Activated naive CD4-positive, alpha-beta T cell treated with anti-CD3 and anti-CD28 coated beads, Interleukin-2, amount 50 U/mL, for 24 hours (primary cell): ENCODE results near the gene TMPRSS6.

ENCODE experiments used
- H3K27ac Mint-ChIP-seq: one replicate; pipeline ENCODE4 v1.8.0; 2021; ENCODE audit warnings: mild to moderate bottlenecking, mixed read lengths
- H3K27me3 Mint-ChIP-seq: one replicate; pipeline ENCODE4 v1.8.0; 2021; ENCODE audit warnings: mixed read lengths
- H3K36me3 Mint-ChIP-seq: one replicate; pipeline ENCODE4 v1.8.0; 2021; ENCODE audit warnings: mixed read lengths
- H3K4me1 Mint-ChIP-seq: one replicate; pipeline ENCODE4 v1.8.0; 2021; ENCODE audit warnings: mixed read lengths
- H3K4me3 Mint-ChIP-seq: one replicate; pipeline ENCODE4 v1.8.0; 2021; ENCODE audit warnings: mild to moderate bottlenecking, mixed read lengths
- H3K9me3 Mint-ChIP-seq: one replicate; pipeline ENCODE4 v1.8.0; 2021; ENCODE audit warnings: mixed read lengths

Gene TMPRSS6

GRCh38 chr22:37060801-37061610 is 48.5 kb downstream of the TMPRSS6 start:
- peaks cover 5% of the 10 kb centered on the region for H3K36me3 Mint-ChIP-seq
- no peak overlapping the region for H3K4me3 Mint-ChIP-seq
- no peak overlapping the region for H3K27ac Mint-ChIP-seq

DNA sequence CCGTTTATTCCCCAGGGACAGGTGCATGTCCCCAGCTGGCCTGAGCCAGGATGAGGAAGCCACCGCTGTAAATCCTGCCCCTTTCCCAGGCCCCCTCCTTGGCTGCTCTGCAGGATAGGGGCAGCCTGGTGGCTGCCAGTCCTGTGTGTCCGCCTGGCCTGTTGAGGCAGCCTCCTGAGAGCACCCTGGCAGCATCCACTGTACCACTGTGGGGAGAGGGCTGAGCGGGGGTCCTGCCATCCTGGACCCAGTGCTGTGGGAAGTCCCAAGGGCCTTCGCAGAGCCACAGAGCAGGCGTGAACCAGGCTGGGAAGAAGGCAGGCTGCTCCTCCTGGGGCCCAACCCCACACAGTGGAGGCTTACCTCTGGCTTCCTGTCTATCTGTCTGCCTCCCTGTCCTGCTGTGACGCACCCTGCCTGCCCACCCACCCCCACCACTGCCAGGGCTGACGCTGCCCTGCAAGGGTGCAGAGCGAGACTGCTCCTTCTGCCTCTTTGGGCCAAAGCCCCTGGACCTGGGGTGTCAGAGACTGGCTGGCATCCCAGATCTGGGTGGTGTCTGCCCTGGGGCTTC is 49.5 kb downstream of the TMPRSS6 start:
- Mint-ChIP-seq H3K9me3 (no peaks in the 10 kb centered on the region), H3K4me1 (peaks cover 8% of the 10 kb centered on the region), H3K36me3 (peaks cover 5% of the 10 kb centered on the region), H3K27me3 (no peaks in the 10 kb centered on the region), H3K27ac (no peak overlapping the region), H3K4me3 (no peak overlapping the region)

More at GRCh38 chr22:37060801-37061610, 48.5 kb downstream of the TMPRSS6 start:
- Mint-ChIP-seq H3K27me3 (no peaks in the 10 kb centered on the region), H3K4me1 (peaks cover 8% of the 10 kb centered on the region), H3K9me3 (no peaks in the 10 kb centered on the region)

DNA sequence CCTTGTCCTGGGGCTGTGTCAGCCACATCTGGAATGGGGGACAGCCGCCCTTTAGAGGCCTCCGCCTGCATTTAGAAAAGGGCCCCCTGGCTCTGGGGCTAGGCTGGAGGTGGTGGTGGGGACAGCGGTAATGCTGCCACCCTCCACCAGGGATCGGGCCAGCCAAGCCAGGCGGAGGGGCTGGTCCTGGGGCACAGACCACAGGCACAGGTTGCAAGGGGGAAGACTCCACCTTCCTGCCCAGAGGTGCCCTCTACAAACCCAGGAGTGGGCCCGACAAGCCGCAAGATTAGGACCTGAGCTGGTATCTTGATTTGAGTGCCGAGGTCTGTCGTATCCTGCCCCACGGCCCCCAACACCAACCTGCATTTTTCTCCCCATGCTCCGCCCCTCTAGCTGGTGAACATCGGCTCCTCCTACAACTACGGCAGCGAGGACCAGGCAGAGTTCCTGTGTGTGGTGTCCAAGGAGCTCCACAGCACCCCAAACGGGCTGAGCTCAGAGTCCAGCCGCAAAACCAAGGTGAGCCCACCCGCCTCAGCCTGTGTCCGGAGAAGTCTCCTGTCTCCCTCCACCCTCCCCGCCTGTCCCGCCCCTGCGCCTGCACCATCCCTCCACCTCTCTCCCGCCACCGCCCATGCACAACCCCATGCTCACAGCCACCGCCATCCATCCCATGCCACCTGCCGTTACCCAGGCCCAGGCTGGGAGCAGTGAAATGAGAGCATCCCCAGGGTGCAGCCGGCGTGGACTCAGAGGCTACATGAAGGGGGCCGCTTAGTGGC is 50.4 kb downstream of the TMPRSS6 start:
- H3K4me3 Mint-ChIP-seq = no peak overlapping the region
- H3K27ac Mint-ChIP-seq = no peak overlapping the region
- peaks cover 5% of the 10 kb centered on the region for H3K36me3 Mint-ChIP-seq
- H3K9me3 Mint-ChIP-seq = no peaks in the 10 kb centered on the region
- peaks cover 4% of the 10 kb centered on the region for H3K4me1 Mint-ChIP-seq
- no peaks in the 10 kb centered on the region for H3K27me3 Mint-ChIP-seq

DNA sequence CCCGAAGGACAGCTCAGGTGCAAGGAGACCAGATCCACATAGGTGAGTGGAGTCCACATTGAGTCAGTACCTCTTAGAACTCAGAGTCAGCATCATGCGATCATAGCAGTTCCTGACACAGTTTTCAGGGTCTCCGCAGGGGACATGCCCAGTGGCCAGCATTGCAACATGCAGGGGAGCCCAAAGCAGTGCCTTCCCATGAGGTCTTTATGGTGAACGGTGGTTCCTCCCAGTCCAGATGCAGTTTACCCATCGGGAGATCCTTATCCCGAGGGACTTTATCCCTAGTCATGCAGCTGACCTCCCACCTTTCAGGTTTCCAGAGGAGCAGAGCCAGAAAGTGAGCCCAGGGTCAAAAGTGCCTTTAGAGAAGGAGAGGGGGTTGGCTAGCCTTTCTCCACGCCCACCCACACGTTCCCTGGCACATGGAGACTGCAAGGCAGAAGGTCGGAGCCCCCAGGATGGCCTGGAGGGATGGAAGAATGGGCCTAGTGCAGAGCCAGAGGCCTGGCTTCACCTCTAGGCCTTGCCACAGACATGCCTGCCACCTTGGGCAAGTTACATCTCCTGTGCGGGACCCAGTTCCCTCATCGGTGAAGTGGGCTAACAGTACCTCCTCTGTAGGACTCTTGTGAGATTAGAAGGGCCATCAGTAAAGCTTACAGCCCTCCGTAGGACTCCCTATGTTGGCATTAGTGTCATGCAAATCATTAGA is 51.6 kb downstream of the TMPRSS6 start:
- no peak overlapping the region for H3K27ac Mint-ChIP-seq
- no peaks in the 10 kb centered on the region for H3K9me3 Mint-ChIP-seq
- H3K36me3 Mint-ChIP-seq = peaks cover 5% of the 10 kb centered on the region
- peaks cover 6% of the 10 kb centered on the region for H3K4me1 Mint-ChIP-seq
- no peaks in the 10 kb centered on the region for H3K27me3 Mint-ChIP-seq
- no peak overlapping the region for H3K4me3 Mint-ChIP-seq

DNA sequence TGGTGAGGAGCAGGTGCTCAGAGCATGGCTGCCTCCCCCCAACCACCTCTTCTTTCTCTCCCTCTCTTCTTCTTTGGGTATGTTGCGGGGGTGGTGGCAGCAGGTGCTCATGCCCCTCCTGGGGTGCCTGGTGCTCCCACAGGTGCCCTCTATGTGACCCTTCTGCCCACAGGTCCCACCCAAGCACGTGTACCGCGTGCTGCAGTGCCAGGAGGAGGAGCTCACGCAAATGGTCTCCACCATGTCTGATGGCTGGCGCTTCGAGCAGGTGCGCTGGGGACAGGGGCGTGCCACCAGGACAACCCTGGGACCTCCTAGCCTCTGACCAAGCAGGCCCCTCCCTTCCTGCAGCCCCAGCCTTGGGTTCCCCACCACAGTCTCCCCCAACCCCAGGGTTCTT is 52.3 kb downstream of the TMPRSS6 start:
- Mint-ChIP-seq H3K9me3 (no peaks in the 10 kb centered on the region), H3K27ac (no peak overlapping the region), H3K4me3 (no peak overlapping the region), H3K36me3 (peaks cover 5% of the 10 kb centered on the region), H3K27me3 (no peaks in the 10 kb centered on the region), H3K4me1 (peaks cover 11% of the 10 kb centered on the region)

DNA sequence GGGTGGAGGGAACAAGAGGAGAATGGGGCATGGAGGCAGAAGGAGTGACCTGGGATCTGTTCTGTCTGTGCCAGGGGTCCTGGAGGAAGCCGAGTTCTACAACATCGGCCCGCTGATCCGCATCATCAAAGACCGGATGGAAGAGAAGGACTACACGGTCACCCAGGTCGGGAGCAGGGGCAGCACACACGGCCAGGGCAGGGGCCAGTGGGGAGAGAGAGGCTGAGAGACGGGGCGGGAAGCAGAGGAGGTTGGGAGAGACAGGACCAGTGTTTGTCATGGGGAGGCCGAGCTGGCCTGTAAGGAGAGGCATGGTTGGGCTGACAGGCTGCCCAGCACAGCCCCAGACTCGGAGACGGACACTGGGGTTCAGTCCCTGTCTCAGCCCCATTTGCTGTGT is 53.3 kb downstream of the TMPRSS6 start:
- Mint-ChIP-seq H3K27me3 (no peaks in the 10 kb centered on the region), H3K36me3 (peaks cover 5% of the 10 kb centered on the region), H3K4me3 (no peak overlapping the region), H3K9me3 (no peaks in the 10 kb centered on the region), H3K4me1 (peaks cover 12% of the 10 kb centered on the region), H3K27ac (no peak overlapping the region)

DNA sequence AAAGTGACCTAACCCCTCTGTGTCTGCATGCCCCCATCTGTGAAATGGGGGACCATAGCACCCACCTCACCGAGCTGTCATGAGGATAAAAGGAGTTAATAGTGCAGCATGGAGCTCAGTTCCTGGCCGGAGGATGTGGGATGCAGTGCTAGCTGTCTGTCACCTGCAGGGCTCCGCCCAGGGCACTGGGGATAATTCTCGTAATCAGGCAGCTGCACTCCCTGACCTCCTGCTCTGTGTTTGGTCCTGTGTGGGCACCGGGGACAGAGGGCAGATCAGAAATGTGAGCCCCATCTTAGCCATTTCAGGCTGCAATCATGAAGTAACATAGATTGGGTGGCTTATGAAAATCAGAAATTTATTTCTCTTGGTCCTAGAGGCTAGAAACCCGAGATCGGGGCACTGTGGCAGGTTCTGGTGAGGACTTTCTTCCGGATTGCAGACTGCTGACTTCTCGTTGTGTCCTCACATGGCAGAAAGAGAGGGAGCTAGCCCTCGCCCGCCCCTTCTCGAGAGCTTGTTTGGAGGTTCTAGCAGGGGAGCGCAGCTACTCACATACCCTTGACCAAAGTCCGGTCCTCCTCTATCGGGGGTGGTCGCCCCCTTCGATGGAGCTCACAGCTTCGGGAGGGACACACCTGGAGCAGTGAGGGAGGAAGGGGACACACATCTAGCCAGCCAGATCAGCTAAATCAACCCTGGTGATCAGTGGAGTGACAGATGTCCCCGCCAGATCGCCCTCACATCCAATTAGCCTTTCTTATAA is 54.7 kb downstream of the TMPRSS6 start:
- no peak overlapping the region for H3K4me3 Mint-ChIP-seq
- no peaks in the 10 kb centered on the region for H3K9me3 Mint-ChIP-seq
- peaks cover 12% of the 10 kb centered on the region for H3K4me1 Mint-ChIP-seq
- H3K27ac Mint-ChIP-seq = no peak overlapping the region
- peaks cover 4% of the 10 kb centered on the region for H3K36me3 Mint-ChIP-seq
- H3K27me3 Mint-ChIP-seq = no peaks in the 10 kb centered on the region

DNA sequence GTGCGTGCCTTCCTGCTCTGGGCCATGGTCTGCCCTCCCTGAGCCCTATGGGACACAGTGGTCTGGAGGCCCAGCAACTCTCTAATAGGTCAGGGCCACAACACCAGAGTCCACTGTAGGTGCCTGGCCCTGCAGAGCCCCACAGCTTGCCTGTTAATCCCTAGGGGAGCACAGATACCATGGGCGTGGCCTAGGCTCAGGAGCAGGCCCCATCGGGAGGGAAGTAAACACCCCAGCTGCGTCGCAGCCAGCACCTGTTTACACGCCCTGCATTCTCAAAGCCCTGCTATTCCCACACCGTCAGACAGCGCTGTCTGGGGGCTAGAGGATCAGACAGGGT is 55.5 kb downstream of the TMPRSS6 start:
- H3K4me3 Mint-ChIP-seq = no peak overlapping the region
- H3K27ac Mint-ChIP-seq = no peak overlapping the region
- H3K4me1 Mint-ChIP-seq = peaks cover 12% of the 10 kb centered on the region
- H3K36me3 Mint-ChIP-seq = peaks cover 4% of the 10 kb centered on the region
- H3K27me3 Mint-ChIP-seq = no peaks in the 10 kb centered on the region
- no peaks in the 10 kb centered on the region for H3K9me3 Mint-ChIP-seq

DNA sequence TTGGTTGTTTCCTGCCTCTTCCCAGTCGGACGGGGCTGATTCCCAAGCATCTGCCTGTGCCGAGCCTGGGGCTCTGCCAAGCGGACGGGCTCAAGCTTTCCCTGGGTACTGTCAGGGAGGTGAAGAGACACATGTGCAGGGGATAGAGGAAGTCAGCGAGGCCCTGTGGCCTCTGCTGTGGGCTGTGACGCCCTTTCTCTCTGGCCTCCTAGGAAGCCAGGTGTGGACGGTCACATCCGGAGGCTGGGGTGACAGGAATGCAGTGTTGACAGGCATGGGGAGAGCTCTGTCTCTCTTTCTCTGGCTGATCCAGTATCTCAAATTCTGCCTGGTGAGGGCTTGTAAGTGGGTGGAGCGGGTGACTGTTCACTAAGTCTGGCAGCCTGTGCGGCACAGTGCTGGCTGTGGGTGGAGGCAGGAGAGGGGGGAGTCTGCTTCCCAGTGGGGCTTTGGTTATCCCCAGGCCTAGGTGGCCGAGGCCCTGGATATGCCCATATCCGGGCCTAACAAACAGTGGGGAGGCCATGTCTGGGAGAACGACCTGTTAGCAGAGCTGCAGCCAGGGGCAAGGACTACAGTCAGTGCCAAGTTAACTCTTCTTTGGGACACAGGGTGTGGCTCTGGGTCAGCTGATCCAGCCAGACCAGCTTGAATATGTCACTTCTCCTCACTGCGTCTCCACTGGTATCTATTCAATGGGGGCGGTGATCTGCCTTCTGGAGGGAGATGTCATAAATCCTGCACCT is 56.0 kb downstream of the TMPRSS6 start:
- Mint-ChIP-seq H3K4me3 (peak overlapping the region; percentile 85), H3K27ac (no peak overlapping the region), H3K27me3 (no peaks in the 10 kb centered on the region), H3K36me3 (peaks cover 4% of the 10 kb centered on the region), H3K9me3 (no peaks in the 10 kb centered on the region), H3K4me1 (peaks cover 12% of the 10 kb centered on the region)

DNA sequence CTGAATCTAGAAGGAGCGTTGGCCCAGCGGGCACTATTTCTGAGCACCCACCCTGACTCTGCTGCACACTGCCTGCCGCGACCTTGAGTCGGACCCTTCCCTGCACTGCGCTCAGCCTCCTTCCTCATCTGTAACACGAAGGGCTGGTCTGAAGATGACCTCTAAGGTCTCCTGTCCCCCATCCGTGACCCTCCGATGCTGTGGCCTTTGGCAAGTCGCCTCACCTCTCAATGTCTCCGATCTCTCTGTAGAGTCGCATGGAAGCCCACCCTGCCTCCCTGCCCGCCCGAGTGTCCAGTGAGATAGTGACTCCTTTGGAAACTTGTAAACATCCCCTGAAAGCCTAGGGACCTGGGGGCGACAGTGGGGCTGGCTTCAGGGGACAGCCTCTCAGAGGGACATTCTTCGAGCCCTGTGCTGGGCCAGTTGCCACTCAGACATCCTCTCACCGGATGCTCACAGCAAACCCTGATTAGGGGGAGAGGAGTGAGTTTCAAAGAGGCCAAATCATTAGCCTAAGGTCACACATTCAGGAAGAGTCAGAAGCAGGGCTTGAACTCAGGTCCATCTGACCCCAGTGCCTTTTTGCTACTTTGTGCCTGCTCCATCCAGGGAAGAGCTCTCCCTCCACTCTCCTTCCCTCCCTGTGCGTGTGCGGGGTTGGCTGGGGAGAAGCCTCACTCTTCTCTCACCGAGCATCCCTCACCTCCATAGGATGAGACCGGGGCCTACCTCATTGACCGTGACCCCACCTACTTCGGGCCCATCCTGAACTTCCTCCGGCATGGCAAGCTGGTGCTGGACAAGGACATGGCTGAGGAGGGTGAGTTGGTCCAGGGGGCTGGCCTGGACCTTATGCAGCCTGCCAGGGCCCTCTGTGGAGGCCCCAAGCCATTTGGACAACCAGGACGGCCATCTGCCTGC is 56.9 kb downstream of the TMPRSS6 start:
- Mint-ChIP-seq H3K27ac (no peak overlapping the region), H3K27me3 (no peaks in the 10 kb centered on the region), H3K9me3 (no peaks in the 10 kb centered on the region), H3K4me1 (peaks cover 12% of the 10 kb centered on the region), H3K4me3 (peak overlapping the region; percentile 85), H3K36me3 (peaks cover under 1% of the 10 kb centered on the region)

GRCh38 chr22:37051391-37052385 is 57.8 kb downstream of the TMPRSS6 start, which contains the start of gene KCTD17:
Gene KCTD17, plus strand, starts transcription at chr22:37051742. Its CDS starts 19 bp downstream, at chr22:37051761.
- no peaks in the 10 kb centered on the region for H3K9me3 Mint-ChIP-seq
- no peaks in the 10 kb centered on the region for H3K36me3 Mint-ChIP-seq
- peak within 1 kb of the TSS; percentile 85 for H3K4me3 Mint-ChIP-seq
- peaks cover 12% of the 10 kb centered on the region for H3K4me1 Mint-ChIP-seq
- no peaks in the 10 kb centered on the region for H3K27me3 Mint-ChIP-seq
- no peak within 1 kb of the TSS for H3K27ac Mint-ChIP-seq

GRCh38 chr22:37050913-37051312 is 58.6 kb downstream of the TMPRSS6 start:
- H3K4me3 Mint-ChIP-seq = peak overlapping the region; percentile 73

More at GRCh38 chr22:37050913-37051312, 58.6 kb downstream of the TMPRSS6 start:
- no peaks in the 10 kb centered on the region for H3K9me3 Mint-ChIP-seq
- no peak overlapping the region for H3K27ac Mint-ChIP-seq
- peaks cover 12% of the 10 kb centered on the region for H3K4me1 Mint-ChIP-seq
- H3K27me3 Mint-ChIP-seq = no peaks in the 10 kb centered on the region
- no peaks in the 10 kb centered on the region for H3K36me3 Mint-ChIP-seq
